HUES64 (cell line): ENCODE data around the gene CMPK2.
"Not testable (repeated sequence)": the region's sequence is repeated elsewhere in the genome, so short reads cannot be mapped to it uniquely, and the experiment has no call there.

ENCODE experiments used
- H3K27ac ChIP-seq: 2 replicates; pipeline ENCODE4 v1.7.0; 2013; ENCODE audit warnings: low read depth, low read length, inconsistent platforms
- H3K27me3 ChIP-seq: 2 replicates; pipeline ENCODE4 v1.6.1; 2013; ENCODE audit warnings: mild to moderate bottlenecking, low read length; ENCODE audit not compliant: insufficient read depth
- H3K36me3 ChIP-seq: 2 replicates; pipeline ENCODE4 v1.6.1; 2013; ENCODE audit warnings: mild to moderate bottlenecking, low read length; ENCODE audit not compliant: insufficient read depth
- H3K4me1 ChIP-seq: 2 replicates; pipeline ENCODE4 v1.6.1; 2013; ENCODE audit warnings: mild to moderate bottlenecking, low read length, moderate library complexity; ENCODE audit not compliant: insufficient read depth
- H3K4me3 ChIP-seq: 2 replicates; pipeline ENCODE4 v1.5.1; 2013; ENCODE audit warnings: mild to moderate bottlenecking, low read length, moderate library complexity
- H3K9ac ChIP-seq: 2 replicates; pipeline ENCODE4 v1.6.1; 2013; ENCODE audit warnings: mild to moderate bottlenecking, low read depth, low read length
- H3K9me3 ChIP-seq: 2 replicates; pipeline ENCODE4 v1.6.1; 2013; ENCODE audit warnings: low read depth, low read length; ENCODE audit not compliant: insufficient read depth
- WGBS: fragments of 150-250, 120-280 bp; methylation state at CpG from one replicate; pipeline ENCODE4 v1.1.7; 2013; ENCODE audit warnings: missing lambda C conversion rate; 5-methylcytosine and 5-hydroxymethylcytosine counted together

The CMPK2 gene

DNA sequence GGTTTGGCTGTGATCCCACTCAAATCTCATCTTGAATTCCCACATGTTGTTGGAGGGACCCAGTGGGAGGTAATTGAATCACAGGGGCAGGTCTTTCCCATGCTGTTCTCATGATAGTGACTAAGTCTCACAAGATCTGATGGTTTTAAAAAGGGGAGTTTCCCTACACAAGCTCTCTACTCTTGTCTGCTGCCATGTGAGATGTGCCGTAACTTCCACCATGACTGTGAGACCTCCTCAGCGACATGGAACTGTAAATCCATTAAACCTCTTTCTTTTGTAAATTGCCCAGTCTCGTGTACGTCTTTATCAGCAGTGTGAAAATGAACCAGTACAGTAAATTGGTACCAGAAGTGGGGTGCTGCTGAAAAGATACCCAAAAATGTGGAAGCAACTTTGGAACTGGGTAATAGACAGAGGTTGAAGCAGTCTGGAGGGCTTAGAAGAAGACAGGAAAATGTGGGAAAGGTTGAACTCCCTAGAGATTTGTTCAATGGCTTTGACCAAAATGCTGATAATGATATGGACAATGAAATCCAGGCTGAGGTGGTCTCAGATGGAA lies 7.2 kb downstream of the CMPK2 start:
- H3K27me3 ChIP-seq, H3K4me3 ChIP-seq, H3K36me3 ChIP-seq, H3K9ac ChIP-seq, H3K27ac ChIP-seq, H3K4me1 ChIP-seq: not testable (repeated sequence)
- 95% methylated on average over 4 of the region's 4 CpGs for WGBS
- peaks cover 19% of the 10 kb centered on the region for H3K9me3 ChIP-seq

DNA sequence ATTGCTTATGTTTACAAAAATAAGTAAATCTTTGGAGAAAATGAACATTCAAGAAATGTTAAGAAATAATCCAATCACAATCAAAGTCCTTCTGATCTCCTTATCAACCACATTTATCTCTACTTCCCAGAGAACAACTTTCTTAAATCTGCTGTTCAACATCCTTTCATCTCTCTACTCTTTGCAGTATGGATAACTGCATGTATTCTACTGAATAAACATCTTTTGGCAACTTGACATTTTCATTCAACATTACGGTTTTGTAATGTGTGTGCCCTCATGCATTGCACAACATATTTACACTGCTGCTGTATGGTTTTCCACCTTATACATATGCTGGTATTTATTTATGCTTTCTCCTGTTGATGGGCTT lies 9.2 kb downstream of the CMPK2 start:
- no peak overlapping the region for H3K9ac ChIP-seq
- 100% methylated on average over 1 of the region's 1 CpG for WGBS
- no peaks in the 10 kb centered on the region for H3K36me3 ChIP-seq
- H3K27me3 ChIP-seq: no peaks in the 10 kb centered on the region
- H3K27ac ChIP-seq: no peak overlapping the region
- H3K4me1 ChIP-seq: no peaks in the 10 kb centered on the region
- no peak overlapping the region for H3K4me3 ChIP-seq
- peaks cover 19% of the 10 kb centered on the region for H3K9me3 ChIP-seq

DNA sequence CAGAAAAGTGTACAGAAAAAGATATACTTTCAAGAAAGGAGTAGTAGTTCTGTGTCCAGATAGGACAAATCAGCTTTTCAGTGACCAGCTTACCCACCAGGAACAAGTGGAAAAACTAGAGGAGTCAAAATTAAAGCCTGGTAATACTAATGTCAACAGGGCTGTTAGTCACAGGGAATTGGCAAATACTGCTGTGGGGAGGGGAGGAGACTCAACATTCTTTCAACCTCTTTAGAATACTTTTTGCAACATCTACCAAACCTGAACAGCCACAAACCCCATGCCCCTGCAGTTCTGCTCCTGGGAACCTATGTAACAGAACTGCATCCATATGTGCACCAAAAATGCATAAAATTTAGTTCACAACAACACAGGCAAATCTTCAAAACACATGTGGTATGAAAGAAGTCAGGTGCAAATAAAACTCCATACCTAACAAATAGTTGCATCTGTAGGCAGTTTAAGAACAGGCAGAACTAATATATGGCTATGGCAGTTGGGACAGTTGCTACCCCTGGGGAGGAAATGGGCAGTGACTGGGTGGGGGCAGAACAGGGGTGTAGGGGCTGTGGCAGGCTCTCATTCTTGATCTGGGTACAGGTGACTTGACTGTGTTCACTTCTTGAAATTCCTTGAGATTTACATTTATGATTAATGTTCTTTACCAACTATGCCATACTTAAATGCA lies 9.7 kb downstream of the CMPK2 start:
- Histone ChIP-seq H3K36me3 (no peaks in the 10 kb centered on the region), H3K27me3 (no peaks in the 10 kb centered on the region), H3K4me3 (no peak overlapping the region), H3K27ac (no peak overlapping the region), H3K9ac (no peak overlapping the region), H3K4me1 (no peaks in the 10 kb centered on the region), H3K9me3 (peaks cover 19% of the 10 kb centered on the region)

GRCh38 chr2:6854416-6854815 lies 11.3 kb downstream of the CMPK2 start:
- no peaks in the 10 kb centered on the region for H3K4me1 ChIP-seq
- H3K9ac ChIP-seq: no peak overlapping the region
- H3K27me3 ChIP-seq: no peaks in the 10 kb centered on the region
- H3K9me3 ChIP-seq: peaks cover 16% of the 10 kb centered on the region; the same call in 1 of the 2 replicates
- no peaks in the 10 kb centered on the region for H3K36me3 ChIP-seq
- WGBS: 81% methylated on average over 2 of the region's 2 CpGs
- no peak overlapping the region for H3K4me3 ChIP-seq
- no peak overlapping the region for H3K27ac ChIP-seq

DNA sequence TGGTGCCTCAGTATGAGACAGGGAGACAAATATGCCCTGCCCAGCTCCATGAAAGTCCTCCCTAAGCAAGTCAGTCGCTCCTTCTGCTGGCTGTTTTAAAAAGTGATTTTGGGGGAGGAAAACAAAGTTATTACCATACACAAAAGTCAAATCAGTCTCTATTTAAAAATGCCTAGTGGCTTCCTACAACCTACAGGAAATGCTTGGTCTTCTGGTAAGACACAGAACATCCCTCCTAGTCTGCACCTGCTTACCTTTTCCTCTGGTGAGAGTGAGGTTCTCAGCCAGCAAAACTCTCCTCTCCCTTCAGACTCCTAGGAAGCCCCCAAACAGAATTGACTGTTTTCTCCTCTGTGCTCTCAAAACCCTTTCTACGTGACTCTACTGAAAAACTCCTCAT lies 13.5 kb downstream of the CMPK2 start:
- Histone ChIP-seq H3K27ac (no peak overlapping the region), H3K9me3 (peaks cover 24% of the 10 kb centered on the region), H3K36me3 (no peaks in the 10 kb centered on the region), H3K27me3 (no peaks in the 10 kb centered on the region), H3K9ac (no peak overlapping the region), H3K4me3 (no peak overlapping the region), H3K4me1 (no peaks in the 10 kb centered on the region)
- WGBS: 67% methylated on average over 1 of the region's 2 CpGs

DNA sequence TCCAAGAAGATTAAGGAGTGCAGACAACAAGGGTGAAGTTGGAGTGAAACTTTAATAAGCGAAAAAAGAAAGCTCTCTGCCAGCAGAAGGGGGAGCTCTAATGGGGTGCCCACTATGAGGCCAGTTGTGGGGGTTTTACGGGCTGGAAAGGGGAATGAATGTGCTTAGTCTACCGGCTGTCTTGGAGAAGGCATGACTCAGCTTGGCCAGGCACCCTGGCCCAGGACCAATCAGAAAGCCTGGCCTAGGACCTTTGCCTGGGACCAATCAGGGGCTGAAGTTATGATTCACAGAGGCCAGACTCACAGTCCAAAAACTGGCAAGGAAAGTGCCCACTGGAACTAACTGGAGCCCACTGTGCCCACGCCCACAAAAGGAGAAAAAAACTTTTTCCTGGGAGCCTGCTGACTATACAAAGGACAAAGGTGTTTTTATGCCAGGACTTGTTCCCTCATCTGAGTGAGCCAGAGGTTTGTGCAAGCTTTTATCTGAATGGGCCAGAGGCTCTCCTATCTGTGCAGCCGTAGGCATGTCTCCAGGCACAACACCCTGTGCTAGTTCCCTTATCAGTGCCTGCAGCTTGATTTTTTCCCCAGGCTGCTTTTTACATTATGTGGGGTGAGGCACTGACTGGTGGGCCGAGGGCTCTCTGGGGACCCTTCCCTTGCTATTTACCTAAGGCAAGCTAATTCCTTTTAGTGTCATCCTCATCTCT lies 18.6 kb downstream of the CMPK2 start:
- Histone ChIP-seq H3K9ac (no peak overlapping the region), H3K4me3 (no peak overlapping the region), H3K27me3 (no peaks in the 10 kb centered on the region), H3K36me3 (no peaks in the 10 kb centered on the region), H3K27ac (no peak overlapping the region), H3K9me3 (peaks cover 75% of the 10 kb centered on the region), H3K4me1 (no peaks in the 10 kb centered on the region)
- WGBS: 95% methylated on average over 6 of the region's 6 CpGs

DNA sequence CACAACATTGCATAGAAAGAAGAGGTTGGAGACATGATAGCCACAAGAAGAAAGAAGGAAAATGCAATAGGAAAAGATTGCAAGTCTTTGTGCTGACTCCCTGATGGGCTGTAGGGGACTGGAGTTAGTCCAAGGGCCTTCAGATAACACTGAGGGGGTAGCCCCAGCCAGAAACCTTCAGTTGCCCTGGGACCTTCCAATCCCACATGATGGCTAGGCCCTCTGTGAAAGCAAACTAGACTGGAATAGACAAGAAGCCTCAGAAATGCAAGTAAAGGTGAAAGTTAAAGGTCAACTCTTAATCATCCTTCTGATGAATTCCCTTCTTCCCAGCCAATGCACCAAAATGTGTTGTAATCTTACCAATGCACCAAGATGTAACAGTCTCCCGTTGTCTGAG lies 19.2 kb downstream of the CMPK2 start:
- WGBS: 92% methylated on average over 1 of the region's 1 CpG
- Histone ChIP-seq H3K9me3 (peaks cover 81% of the 10 kb centered on the region), H3K4me3 (no peak overlapping the region), H3K27ac (no peak overlapping the region), H3K4me1 (no peaks in the 10 kb centered on the region), H3K9ac (no peak overlapping the region), H3K36me3 (no peaks in the 10 kb centered on the region), H3K27me3 (no peaks in the 10 kb centered on the region)

- Histone ChIP-seq H3K9me3 (peaks cover 84% of the 10 kb centered on the region), H3K36me3 (no peaks in the 10 kb centered on the region), H3K4me3 (no peak overlapping the region), H3K4me1 (no peaks in the 10 kb centered on the region), H3K27ac (no peak overlapping the region), H3K9ac (no peak overlapping the region), H3K27me3 (no peaks in the 10 kb centered on the region)
- WGBS: 85% methylated on average over 1 of the region's 2 CpGs
Observed at GRCh38 chr2:6845903-6846302, 19.8 kb downstream of the CMPK2 start.

GRCh38 chr2:6845312-6845711 lies 20.4 kb downstream of the CMPK2 start:
- Histone ChIP-seq H3K4me3 (no peak overlapping the region), H3K27me3 (no peaks in the 10 kb centered on the region), H3K27ac (no peak overlapping the region), H3K9me3 (peaks cover 89% of the 10 kb centered on the region), H3K9ac (no peak overlapping the region), H3K4me1 (no peaks in the 10 kb centered on the region), H3K36me3 (no peaks in the 10 kb centered on the region)
- 86% methylated on average over 2 of the region's 3 CpGs for WGBS

DNA sequence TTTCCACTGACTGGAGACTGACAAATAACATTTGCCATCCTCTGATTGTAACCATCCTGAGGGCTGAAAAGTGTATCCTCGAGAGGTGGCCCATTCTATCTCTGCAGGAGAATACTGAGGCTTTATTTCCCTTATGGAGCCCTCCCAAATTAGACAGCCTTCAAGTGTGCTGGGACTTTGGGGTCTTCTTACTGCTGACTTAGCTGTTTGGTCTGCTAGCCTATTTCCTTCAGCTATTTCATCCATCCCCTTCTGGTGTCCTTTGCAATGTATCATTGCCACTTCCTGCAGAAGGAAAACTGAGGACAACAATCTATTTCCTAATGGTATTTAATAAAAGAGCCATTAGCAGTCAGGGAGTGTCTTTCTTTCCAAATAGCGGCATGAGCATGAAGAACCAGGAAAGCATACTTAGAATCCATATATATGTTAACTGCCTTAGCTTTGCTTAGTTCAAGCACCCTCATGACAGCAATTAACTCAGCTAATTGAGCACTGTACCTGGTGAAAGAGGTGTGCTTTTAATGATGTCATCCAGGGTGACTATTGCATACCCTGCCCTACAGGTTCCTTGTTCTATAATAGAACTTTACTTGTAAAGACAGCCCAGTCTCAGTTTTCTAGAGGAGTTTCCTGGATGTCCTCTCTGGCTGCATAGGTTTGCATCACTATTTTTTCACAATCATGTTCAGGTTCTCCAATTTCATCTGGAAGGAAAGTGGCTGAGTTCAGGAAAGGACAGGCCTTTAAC lies 24.0 kb downstream of the CMPK2 start:
- Histone ChIP-seq H3K4me1 (no peaks in the 10 kb centered on the region), H3K9me3 (peaks cover 65% of the 10 kb centered on the region), H3K27ac (no peak overlapping the region), H3K27me3 (no peaks in the 10 kb centered on the region), H3K4me3 (no peak overlapping the region), H3K36me3 (no peaks in the 10 kb centered on the region), H3K9ac (no peak overlapping the region)
- WGBS: 95% methylated on average over 2 of the region's 2 CpGs

DNA sequence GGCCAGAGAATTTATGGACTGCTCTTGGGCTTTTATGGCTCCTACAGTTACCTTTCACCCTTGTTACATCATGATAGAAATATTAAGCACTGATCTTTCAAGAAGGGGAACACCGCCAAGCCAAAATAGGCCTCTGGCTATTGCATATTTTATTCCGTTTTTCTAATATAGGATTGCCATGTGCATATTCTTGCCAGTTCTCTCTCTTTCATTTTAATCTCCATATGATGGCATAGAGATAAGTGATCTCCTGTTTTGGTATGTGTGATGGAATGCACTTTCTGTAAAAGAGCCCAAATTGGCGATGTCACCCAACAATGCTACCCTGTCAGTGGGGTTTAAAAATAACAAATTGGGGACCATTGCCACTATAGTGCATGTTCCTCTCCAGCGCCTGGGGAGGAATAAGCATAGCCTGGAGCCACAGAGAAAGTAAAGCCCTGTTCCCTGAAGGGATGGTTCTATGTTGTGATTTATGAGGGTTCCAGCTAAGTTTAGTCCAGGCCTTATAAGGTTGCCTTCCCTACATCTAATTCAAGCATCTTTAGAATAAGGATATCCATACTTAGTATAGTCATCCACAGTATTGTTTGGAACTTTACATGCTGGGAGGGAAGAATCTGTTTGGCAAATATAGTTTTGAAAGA lies 26.9 kb downstream of the CMPK2 start:
- peaks cover 35% of the 10 kb centered on the region for H3K9me3 ChIP-seq
- no peak overlapping the region for H3K27ac ChIP-seq
- no peak overlapping the region for H3K9ac ChIP-seq
- H3K36me3 ChIP-seq: no peaks in the 10 kb centered on the region
- H3K27me3 ChIP-seq: no peaks in the 10 kb centered on the region
- WGBS: 96% methylated on average over 4 of the region's 4 CpGs
- H3K4me3 ChIP-seq: no peak overlapping the region
- no peaks in the 10 kb centered on the region for H3K4me1 ChIP-seq
